ENCODE data around the gene GPC1.

Gene GPC1

DNA sequence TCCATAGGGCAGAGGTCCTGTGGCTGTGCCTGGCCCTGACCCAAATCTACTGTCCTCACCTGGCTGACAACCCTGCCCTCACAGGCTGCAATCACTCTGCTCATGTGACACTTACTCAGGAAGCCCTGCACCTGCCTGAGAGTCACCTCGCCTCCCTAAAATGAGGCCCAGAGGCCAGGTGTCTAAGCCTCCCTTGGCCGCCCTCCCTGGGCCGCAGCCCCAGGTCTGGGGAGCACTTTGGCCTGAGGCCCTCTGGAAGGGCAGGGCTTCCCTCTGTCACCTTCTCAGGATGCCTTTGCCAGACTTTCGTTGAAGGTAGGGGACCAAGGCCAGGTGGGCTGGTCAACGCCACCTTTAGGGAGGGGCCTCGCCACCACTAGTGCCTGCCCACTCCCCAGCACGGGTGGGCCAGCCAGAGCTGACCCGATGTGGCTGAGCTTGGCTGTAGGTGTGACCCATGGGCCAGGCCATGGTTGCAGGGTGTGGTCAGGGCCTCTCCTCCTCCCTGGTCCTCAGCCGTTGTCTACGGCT is 6.1 kb upstream of the GPC1 start:
- Histone ChIP-seq H3K4me1 (ENCODE audit: control extremely low read depth in 1 of 4, control insufficient read depth in 4 of 4, insufficient read depth in 4 of 4, low read length in 3 of 4) (peaks cover 0 to 5% (median 2%) of the 10 kb centered on the region in 4 experiments), H3K4me3 (ENCODE audit: control insufficient read depth in 1 of 7, extremely low read depth in 1 of 7, insufficient read depth in 4 of 7, low read depth in 2 of 7, low read length in 6 of 7) (no peak overlapping the region), H3K27me3 (replicated peaks in 2 of 5; ENCODE audit: control insufficient read depth in 4 of 5, insufficient read depth in 5 of 5, low read length in 4 of 5) (peaks cover 0 to 41% (median 18%) of the 10 kb centered on the region in 5 experiments), H3K27ac (ENCODE audit: insufficient read depth in 1 of 2, low read depth in 1 of 2, low read length in 2 of 2, poor library complexity in 1 of 2, severe bottlenecking in 2 of 2) (no peak overlapping the region), H3K36me3 (ENCODE audit: control insufficient read depth in 4 of 4, insufficient read depth in 4 of 4, low read length in 3 of 4) (no peaks in the 10 kb centered on the region), H3K9me3 (ENCODE audit: control extremely low read depth in 1 of 5, control insufficient read depth in 4 of 5, insufficient read depth in 2 of 5, low read depth in 1 of 5, low read length in 4 of 5) (peaks cover 0 to 20% (median 9%) of the 10 kb centered on the region in 5 experiments)
- ChIA-PET CTCF (no interaction called here), POLR2A (no interaction called here)
- 77% methylated on average over 9 of the region's 10 CpGs for WGBS (ENCODE audit: insufficient coverage)
- DNase-seq: no peak

DNA sequence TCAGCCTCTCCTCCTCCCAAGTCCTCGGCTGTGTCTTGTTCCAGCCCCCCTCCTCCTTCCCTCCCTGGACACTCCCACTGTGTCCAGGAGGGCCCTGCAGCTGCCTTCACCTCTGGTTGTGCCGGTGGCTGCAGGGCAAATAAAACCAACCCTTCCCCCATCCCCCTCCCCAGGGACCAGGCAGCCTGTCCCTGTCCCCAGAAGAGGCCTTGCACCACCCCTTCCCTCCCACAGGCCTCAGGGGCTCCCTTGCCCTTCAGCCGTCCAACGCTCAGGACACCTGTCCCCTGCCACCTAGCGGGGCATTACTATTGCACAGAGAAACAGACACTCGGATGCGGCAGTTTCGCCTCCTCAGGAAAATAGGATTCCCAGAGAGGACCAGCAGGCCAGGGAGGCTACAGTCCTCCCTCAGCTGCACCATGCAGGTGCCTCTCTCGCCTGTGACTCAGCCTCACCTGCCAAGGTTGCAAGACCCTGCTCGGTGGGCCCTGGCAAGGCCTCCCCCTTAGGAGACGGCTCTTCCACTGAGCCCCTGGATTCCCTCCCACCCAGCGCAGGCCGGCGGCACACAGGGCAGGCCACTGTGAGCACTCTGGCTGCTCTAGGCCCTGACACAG is 5.5 kb upstream of the GPC1 start:
- no peak overlapping the region for H3K27ac ChIP-seq (ENCODE audit: insufficient read depth in 1 of 2, low read depth in 1 of 2, low read length in 2 of 2, poor library complexity in 1 of 2, severe bottlenecking in 2 of 2)
- no peak overlapping the region for H3K4me3 ChIP-seq (ENCODE audit: control insufficient read depth in 1 of 7, extremely low read depth in 1 of 7, insufficient read depth in 4 of 7, low read depth in 2 of 7, low read length in 6 of 7)
- H3K9me3 ChIP-seq (ENCODE audit: control extremely low read depth in 1 of 5, control insufficient read depth in 4 of 5, insufficient read depth in 2 of 5, low read depth in 1 of 5, low read length in 4 of 5): peaks cover 0 to 15% (median 9%) of the 10 kb centered on the region in 5 experiments
- POLR2A ChIA-PET: no interaction called here
- H3K4me1 ChIP-seq (ENCODE audit: control extremely low read depth in 1 of 4, control insufficient read depth in 4 of 4, insufficient read depth in 4 of 4, low read length in 3 of 4): peaks cover 0 to 10% (median 5%) of the 10 kb centered on the region in 4 experiments
- H3K36me3 ChIP-seq (ENCODE audit: control insufficient read depth in 4 of 4, insufficient read depth in 4 of 4, low read length in 3 of 4): no peaks in the 10 kb centered on the region
- peaks cover 0 to 47% (median 18%) of the 10 kb centered on the region in 5 experiments for H3K27me3 ChIP-seq (replicated peaks in 2 of 5; ENCODE audit: control insufficient read depth in 4 of 5, insufficient read depth in 5 of 5, low read length in 4 of 5)
- WGBS (ENCODE audit: insufficient coverage): 91% methylated on average over 9 of the region's 14 CpGs
- CTCF ChIA-PET: interaction anchor here (1.0 kb wide), 1 partner anchor 279 kb away, joined by 3 read pairs; no protein-coding TSS in a partner anchor
- DNase-seq: no peak

DNA sequence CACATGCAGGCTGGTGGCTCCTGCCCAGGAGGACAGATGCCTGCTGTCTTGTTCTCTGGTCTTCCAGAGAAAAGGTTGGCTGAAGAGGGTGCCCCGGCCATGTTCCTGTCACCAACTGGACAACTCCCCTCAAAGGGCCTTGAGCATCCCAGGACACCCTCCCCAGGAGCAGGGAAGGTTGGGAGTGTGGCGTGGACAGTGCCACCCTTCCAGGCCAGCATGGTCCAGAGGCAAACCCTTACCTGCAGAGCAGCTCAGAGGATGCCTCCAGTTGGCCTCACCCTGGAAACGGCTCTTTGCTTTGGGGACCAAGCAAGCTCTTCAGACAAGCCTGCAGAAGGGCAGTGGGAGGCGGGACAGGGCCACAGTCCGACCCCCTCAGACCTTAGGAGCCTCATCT is 4.9 kb upstream of the GPC1 start:
- Histone ChIP-seq H3K4me3 (ENCODE audit: control insufficient read depth in 1 of 7, extremely low read depth in 1 of 7, insufficient read depth in 4 of 7, low read depth in 2 of 7, low read length in 6 of 7) (no peak overlapping the region), H3K36me3 (ENCODE audit: control insufficient read depth in 4 of 4, insufficient read depth in 4 of 4, low read length in 3 of 4) (no peaks in the 10 kb centered on the region), H3K9me3 (ENCODE audit: control extremely low read depth in 1 of 5, control insufficient read depth in 4 of 5, insufficient read depth in 2 of 5, low read depth in 1 of 5, low read length in 4 of 5) (peaks cover 0 to 11% (median 4%) of the 10 kb centered on the region in 5 experiments), H3K27ac (ENCODE audit: insufficient read depth in 1 of 2, low read depth in 1 of 2, low read length in 2 of 2, poor library complexity in 1 of 2, severe bottlenecking in 2 of 2) (no peak overlapping the region), H3K4me1 (ENCODE audit: control extremely low read depth in 1 of 4, control insufficient read depth in 4 of 4, insufficient read depth in 4 of 4, low read length in 3 of 4) (peaks cover 0 to 10% (median 5%) of the 10 kb centered on the region in 4 experiments), H3K27me3 (replicated peaks in 2 of 5; ENCODE audit: control insufficient read depth in 4 of 5, insufficient read depth in 5 of 5, low read length in 4 of 5) (peaks cover 0 to 48% (median 18%) of the 10 kb centered on the region in 5 experiments)
- 97% methylated on average over 5 of the region's 5 CpGs for WGBS (ENCODE audit: insufficient coverage)
- DNase-seq: no peak
- ChIA-PET CTCF (interaction anchor here (1.0 kb wide), 1 partner anchor 279 kb away, joined by 3 read pairs; no protein-coding TSS in a partner anchor), POLR2A (no interaction called here)

DNA sequence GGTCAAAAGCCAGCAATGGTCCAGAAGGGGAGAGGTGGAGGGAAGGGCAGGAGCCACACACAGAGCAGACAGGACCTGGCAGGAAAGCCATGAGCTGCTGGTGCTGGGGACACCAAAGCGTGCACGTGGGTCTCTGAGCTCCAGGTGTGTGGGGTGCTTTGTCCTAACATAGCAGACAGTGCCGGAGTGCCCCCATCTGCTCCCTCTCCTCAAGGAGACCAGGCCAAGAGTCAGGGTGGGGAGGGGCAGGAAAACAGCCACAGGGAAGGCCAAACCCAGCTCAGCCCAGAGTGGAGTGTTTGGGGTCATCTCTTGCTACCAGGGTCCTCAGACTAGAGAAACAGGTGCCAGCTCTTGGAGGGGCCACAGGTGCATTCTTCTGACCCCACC is 4.2 kb upstream of the GPC1 start:
- no peak for DNase-seq
- POLR2A ChIA-PET: no interaction called here
- CTCF ChIA-PET: no interaction called here

DNA sequence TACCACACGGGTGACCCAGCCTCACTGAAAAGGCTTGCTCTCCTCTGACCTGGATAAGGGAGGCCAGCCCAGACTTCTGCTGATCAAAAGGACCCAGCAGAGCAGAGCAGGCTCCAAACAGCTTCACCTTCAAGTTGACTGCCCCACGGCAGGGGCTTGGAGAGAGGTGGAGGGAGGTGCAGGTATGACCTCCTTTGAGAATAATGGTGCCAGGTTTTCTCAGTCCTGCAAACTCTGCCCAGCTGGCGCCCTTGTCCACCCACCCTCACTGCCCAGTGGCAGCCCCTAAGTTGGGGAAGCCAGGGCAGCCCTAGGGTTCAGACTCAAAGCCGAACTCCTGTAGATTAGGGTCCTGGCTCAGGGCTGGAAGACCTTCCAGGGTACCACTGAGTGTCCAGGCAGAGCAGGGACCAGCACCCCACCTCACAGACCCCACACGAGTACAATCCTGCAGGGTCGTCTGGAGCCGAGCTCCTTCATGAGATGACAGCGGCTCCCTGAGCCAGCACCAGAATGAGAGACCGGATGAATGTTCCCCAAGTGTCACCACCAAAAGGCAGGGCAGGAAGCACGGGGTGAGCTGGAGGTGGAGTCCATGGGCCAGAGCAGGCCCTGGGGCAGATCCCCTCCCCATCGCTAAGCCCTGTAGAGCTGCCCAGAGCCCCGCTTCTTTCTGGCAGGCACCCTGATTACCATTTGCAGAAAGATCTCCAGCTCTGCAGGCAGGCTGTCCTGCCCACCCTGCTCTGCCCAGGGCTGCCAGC is 3.6 kb upstream of the GPC1 start:
- 76% methylated on average over 9 of the region's 12 CpGs for WGBS (ENCODE audit: insufficient coverage)
- CTCF ChIA-PET: no interaction called here
- DNase-seq: no peak
- Histone ChIP-seq H3K4me1 (ENCODE audit: control extremely low read depth in 1 of 4, control insufficient read depth in 4 of 4, insufficient read depth in 4 of 4, low read length in 3 of 4) (peaks cover 0 to 23% (median 13%) of the 10 kb centered on the region in 4 experiments), H3K27me3 (replicated peaks in 2 of 5; ENCODE audit: control insufficient read depth in 4 of 5, insufficient read depth in 5 of 5, low read length in 4 of 5) (peaks cover 0 to 60% (median 21%) of the 10 kb centered on the region in 5 experiments), H3K36me3 (ENCODE audit: control insufficient read depth in 4 of 4, insufficient read depth in 4 of 4, low read length in 3 of 4) (no peaks in the 10 kb centered on the region), H3K9me3 (ENCODE audit: control extremely low read depth in 1 of 5, control insufficient read depth in 4 of 5, insufficient read depth in 2 of 5, low read depth in 1 of 5, low read length in 4 of 5) (peaks cover 0 to under 1% (median 0%) of the 10 kb centered on the region in 5 experiments), H3K4me3 (ENCODE audit: control insufficient read depth in 1 of 7, extremely low read depth in 1 of 7, insufficient read depth in 4 of 7, low read depth in 2 of 7, low read length in 6 of 7) (no peak overlapping the region), H3K27ac (ENCODE audit: insufficient read depth in 1 of 2, low read depth in 1 of 2, low read length in 2 of 2, poor library complexity in 1 of 2, severe bottlenecking in 2 of 2) (no peak overlapping the region)
- POLR2A ChIA-PET: no interaction called here

More for the DNA sequence above, 4.2 kb upstream of the GPC1 start:
- Histone ChIP-seq H3K9me3 (ENCODE audit: control extremely low read depth in 1 of 5, control insufficient read depth in 4 of 5, insufficient read depth in 2 of 5, low read depth in 1 of 5, low read length in 4 of 5) (peaks cover 0 to 4% (median 0%) of the 10 kb centered on the region in 5 experiments), H3K4me1 (ENCODE audit: control extremely low read depth in 1 of 4, control insufficient read depth in 4 of 4, insufficient read depth in 4 of 4, low read length in 3 of 4) (peaks cover 0 to 17% (median 10%) of the 10 kb centered on the region in 4 experiments), H3K36me3 (ENCODE audit: control insufficient read depth in 4 of 4, insufficient read depth in 4 of 4, low read length in 3 of 4) (no peaks in the 10 kb centered on the region), H3K27ac (ENCODE audit: insufficient read depth in 1 of 2, low read depth in 1 of 2, low read length in 2 of 2, poor library complexity in 1 of 2, severe bottlenecking in 2 of 2) (no peak overlapping the region), H3K4me3 (ENCODE audit: control insufficient read depth in 1 of 7, extremely low read depth in 1 of 7, insufficient read depth in 4 of 7, low read depth in 2 of 7, low read length in 6 of 7) (no peak overlapping the region), H3K27me3 (replicated peaks in 2 of 5; ENCODE audit: control insufficient read depth in 4 of 5, insufficient read depth in 5 of 5, low read length in 4 of 5) (peaks cover 0 to 54% (median 18%) of the 10 kb centered on the region in 5 experiments)
- 82% methylated on average over 3 of the region's 3 CpGs for WGBS (ENCODE audit: insufficient coverage)

DNA sequence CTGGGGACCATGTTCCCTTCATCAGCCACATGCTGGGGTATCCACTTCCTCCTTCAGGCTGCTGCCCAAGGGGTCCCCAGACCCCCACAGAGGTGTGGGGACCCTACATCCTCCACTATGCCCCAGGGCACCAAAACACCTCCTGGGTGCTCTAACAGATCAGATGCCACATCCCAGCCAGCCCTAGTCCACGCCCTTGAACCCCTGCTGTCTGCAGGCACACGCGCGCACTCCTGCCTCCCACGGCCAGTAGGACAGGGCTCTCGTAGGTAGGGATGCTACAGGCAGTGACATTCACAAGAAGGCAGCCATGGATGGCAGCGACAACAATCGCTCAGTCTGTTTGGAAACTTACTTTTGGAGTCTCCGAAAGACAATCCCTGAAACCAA is 3.0 kb upstream of the GPC1 start:
- 75% methylated on average over 9 of the region's 9 CpGs for WGBS (ENCODE audit: insufficient coverage)
- H3K9me3 ChIP-seq (ENCODE audit: control extremely low read depth in 1 of 5, control insufficient read depth in 4 of 5, insufficient read depth in 2 of 5, low read depth in 1 of 5, low read length in 4 of 5): no peaks in the 10 kb centered on the region

More for the DNA sequence above, 3.0 kb upstream of the GPC1 start:
- no peak overlapping the region for H3K4me3 ChIP-seq (ENCODE audit: control insufficient read depth in 1 of 7, extremely low read depth in 1 of 7, insufficient read depth in 4 of 7, low read depth in 2 of 7, low read length in 6 of 7)
- peaks cover 0 to 66% (median 25%) of the 10 kb centered on the region in 5 experiments for H3K27me3 ChIP-seq (replicated peaks in 2 of 5; ENCODE audit: control insufficient read depth in 4 of 5, insufficient read depth in 5 of 5, low read length in 4 of 5)
- H3K4me1 ChIP-seq (ENCODE audit: control extremely low read depth in 1 of 4, control insufficient read depth in 4 of 4, insufficient read depth in 4 of 4, low read length in 3 of 4): peaks cover 0 to 24% (median 13%) of the 10 kb centered on the region in 4 experiments
- no peak for DNase-seq
- no peaks in the 10 kb centered on the region for H3K36me3 ChIP-seq (ENCODE audit: control insufficient read depth in 4 of 4, insufficient read depth in 4 of 4, low read length in 3 of 4)
- ChIA-PET CTCF (no interaction called here), POLR2A (no interaction called here)
- H3K27ac ChIP-seq (ENCODE audit: insufficient read depth in 1 of 2, low read depth in 1 of 2, low read length in 2 of 2, poor library complexity in 1 of 2, severe bottlenecking in 2 of 2): no peak overlapping the region

All from common myeloid progenitor, CD34-positive (primary cell).